ENCODE measurements around the gene IPP. TPM values are rescaled to one million over a fixed set of nuclear protein-coding genes. Genes with fewer than 3 reads are reported as not detected.
"Not testable (repeated sequence)": the region's sequence is repeated elsewhere in the genome, so short reads cannot be mapped to it uniquely, and the experiment has no call there.

IPP gene
- polyA plus RNA-seq, 3 donors: 4.8 to 9.1 (median 5.3) TPM

DNA sequence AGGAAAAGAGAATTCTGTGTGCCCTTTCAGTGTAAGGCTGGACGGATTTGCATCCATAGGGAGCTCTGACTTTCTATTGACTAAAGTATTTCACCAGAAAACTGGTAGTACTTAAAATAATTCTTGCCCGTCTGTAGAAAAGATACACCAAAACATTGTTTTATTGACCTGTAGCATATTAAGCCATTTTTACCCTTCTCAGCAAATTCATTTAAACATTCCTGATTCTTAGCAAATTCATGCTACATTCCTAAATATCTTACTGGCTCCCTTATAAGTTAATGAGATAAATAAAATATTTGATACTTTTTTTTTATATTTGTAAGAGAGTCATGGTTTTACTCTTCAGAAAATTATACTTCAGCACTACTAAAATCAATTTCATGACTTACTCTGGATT is 1.6 kb upstream of the IPP start:
- H3K27ac ChIP-seq (ENCODE audit: low read depth, low read length): no peak overlapping the region
- WGBS, 3 donors: 94 to 96% (median 94%) methylated on average over 2 of the region's 2 CpGs

DNA sequence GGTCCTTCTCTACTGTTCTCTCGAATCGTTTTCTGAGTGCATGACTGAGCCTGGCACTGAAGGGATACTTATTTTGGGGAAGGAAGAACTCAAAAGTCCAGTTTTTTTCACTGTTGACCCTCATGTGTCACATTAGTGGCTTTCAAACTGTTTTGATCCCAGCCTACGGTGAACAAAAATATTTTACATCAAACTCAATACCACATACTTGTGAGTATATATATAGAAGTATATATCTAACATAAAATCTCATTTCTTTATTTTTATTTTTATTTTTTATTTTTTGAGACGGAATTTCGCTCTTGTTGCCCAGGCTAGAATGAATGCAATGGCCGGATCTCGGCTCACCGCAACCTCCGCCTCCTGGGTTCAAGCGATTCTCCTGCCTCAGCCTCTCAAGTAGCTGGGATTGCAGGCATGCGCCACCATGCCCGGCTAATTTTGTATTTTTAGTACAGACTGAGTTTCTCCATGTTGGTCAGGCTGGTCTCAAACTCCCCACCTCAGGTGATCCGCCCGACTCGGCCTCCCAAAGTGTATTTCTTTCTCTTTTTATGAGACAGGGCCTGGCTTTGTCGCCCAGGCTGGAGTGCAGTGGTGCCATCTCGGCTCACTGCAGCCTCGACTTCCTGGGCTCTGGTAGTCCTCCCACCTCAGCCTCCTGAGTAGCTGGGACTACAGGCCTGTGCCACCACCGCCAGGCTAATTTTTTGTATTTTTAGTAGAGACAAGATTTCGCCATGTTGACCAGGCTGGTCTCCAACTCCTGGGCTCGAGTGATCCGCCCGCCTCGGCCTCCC is 786 bp upstream of the IPP start:
- peak overlapping the region; percentile 88 for H3K27ac ChIP-seq (ENCODE audit: low read depth, low read length)
- WGBS, 3 donors: 83 to 86% (median 84%) methylated on average over 24 of the region's 24 CpGs

DNA sequence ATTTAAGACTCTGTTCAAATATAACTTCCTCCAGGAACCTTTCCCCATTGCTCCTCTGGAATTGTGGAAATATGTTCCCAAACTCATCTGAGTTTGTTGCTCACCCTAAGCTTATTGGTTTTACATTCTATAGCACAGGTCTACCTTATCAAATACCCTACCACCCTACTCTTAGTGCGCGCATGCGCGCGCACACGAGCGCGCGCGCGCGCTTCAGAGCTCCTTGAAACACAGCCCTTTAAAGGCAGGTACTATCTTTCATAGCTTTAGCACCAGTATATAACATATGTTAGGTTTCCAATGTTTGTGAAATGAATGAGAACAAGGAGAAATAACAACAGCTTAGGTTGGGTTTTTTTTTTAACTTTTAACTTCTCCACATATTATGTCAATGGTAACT is 3.5 kb downstream of the IPP start:
- no peak overlapping the region for H3K27ac ChIP-seq (ENCODE audit: low read depth, low read length)
- WGBS, 3 donors: 94 to 96% (median 95%) methylated on average over 12 of the region's 12 CpGs

DNA sequence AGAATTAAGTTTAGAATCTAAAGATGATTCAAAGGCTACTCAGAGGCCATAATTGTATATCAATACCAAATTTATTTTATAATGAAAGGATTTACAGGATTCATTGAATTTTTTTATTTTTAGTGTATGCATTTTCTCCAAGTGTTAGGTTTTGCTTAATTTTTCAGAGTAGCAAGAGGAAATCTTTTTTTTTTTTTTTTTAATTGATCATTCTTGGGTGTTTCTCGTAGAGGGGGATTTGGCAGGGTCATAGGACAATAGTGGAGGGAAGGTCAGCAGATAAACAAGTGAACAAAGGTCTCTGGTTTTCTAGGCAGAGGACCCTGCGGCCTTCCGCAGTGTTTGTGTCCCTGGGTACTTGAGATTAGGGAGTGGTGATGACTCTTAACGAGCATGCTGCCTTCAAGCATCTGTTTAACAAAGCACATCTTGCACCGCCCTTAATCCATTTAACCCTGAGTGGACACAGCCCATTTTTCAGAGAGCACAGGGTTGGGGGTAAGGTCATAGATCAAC is 10.8 kb downstream of the IPP start:
- WGBS, 3 donors: 83 to 90% (median 88%) methylated on average over 4 to 5 of the region's 5 CpGs
- not testable (repeated sequence) for H3K27ac ChIP-seq (ENCODE audit: low read depth, low read length)

DNA sequence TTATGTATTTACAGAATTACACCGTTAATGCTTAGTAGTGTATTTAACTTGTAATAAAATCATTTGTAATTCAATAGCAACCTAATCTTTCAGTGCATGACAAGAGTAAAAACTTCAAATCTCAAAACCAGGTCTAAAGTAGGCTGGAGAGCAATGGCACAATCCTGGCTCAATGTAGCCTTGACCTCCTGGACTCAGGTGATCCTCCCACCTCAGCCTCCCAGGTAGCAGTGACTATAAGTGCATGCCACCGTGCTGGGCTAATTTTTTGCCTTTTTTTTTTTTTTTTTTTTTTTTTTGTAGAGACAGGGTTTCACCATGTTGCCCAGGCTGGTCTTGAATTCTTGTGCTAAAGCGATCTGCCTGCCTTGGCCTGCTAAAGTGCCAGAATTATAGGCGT is 11.3 kb downstream of the IPP start:
- no peak overlapping the region for H3K27ac ChIP-seq (ENCODE audit: low read depth, low read length)
- WGBS, 3 donors: 95 to 97% (median 97%) methylated on average over 4 of the region's 4 CpGs

DNA sequence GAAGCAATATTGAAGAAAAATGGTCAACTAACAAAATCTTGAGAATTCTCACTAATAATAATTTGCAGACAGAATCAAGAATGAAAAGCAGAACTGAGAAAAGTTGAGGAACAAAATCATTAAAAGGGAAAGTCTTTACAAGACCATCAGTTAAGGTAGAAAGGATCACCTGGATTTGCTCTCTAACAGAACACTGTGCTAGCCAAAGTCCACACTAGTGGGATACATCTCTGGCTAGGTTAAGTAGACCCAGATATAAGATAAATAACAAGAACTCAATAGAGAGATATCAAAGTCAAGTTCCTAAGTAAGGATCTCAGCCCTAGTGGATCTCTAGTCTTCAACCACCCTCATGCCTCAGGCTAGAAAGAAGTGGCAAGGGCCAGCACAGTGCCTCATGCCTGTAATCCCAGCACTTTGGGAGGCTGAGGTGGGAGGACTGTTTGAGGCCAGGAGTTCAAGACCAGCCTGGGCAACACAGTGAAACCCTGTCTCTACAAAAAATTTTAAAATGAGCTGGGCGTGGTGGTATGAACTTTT is 19.6 kb downstream of the IPP start:
- WGBS, 3 donors: 91 to 100% (median 100%) methylated on average over 1 of the region's 1 CpG
- H3K27ac ChIP-seq (ENCODE audit: low read depth, low read length): no peak overlapping the region

DNA sequence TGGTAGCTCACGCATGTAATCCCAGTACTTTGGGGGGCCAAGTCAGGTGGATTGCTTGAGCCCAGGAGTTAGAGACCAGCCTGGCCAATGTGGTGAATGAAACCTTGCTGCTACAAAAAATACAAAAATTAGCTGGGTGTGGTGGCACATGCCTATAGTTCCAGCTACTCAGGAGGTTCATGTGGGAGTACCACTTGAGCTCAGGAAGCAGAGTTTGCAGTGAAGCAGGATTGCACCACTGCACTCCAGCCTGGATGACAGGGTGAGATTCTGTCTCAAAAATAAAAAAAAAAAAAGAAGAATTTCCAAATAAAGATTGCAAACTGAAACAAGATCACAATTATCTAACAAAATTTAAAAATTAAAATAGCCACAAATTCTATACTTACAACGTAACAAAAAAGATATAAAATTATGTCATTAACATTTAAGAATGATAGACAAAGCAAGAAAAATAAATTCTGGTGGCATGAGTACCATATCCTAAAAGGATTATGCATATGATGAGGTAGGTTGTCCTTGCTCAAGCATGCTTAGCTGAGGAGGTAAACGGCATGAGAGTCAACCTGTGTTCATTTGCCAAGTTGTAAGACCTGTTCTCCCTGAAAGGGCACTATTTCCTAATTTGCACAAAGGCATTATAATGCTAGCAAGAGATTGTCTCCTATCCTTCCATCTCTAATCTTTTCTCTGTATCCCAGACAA is 20.2 kb downstream of the IPP start:
- 71 to 79% (median 78%) methylated on average over 3 of the region's 3 CpGs for WGBS, 3 donors

DNA sequence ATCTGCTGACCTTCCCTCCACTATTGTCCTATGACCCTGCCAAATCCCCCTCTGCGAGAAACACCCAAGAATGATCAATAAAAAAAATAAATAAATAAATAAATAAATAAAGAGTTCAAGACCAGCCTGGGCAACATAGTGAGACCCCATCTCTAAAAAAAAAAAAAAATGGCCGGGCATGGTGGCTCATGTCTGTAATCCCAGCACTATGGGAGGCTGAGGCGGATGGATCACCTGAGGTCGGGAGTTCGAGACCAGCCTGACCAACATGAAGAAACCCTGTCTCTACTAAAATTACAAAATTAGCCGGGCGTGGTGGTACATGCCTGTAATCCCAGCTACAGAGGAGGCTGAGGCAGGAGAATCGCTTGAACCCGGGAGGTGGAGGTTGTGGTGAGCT is 24.4 kb downstream of the IPP start:
- H3K27ac ChIP-seq (ENCODE audit: low read depth, low read length): not testable (repeated sequence)
- 96 to 98% (median 97%) methylated on average over 9 of the region's 9 CpGs for WGBS, 3 donors

More for the DNA sequence above, 20.2 kb downstream of the IPP start:
- H3K27ac ChIP-seq (ENCODE audit: low read depth, low read length): no peak overlapping the region

DNA sequence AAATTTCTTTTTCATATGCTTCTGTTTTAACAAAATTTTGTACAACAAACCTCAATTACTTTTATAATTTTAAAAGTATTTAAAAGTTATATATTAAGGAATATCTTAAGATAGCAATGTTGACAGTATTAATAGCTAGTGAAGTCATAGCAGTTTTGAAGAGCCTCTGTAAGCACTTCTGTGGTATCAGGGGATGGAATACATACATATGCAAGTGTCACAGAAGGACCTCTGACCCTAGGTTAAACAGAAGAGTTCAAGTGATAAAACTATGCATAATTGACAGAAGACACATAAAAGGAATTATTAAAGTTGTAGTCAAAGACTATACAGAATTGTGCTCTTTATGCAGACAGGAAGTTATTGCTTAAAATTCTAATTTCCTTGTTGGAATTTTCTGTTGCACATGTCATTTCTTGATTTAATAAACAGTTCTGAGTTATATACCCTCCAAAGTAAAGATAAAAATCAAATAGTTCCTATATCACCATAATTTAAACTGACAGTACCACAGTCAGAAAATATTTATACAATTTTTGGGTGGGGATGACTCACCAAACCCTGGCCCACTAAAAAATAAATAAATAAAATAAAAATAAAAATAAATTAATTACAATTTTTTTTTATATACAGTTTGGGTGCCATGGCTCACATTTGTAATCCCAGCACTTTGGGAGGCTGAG is 27.1 kb downstream of the IPP start:
- H3K27ac ChIP-seq (ENCODE audit: low read depth, low read length): no peak overlapping the region

DNA sequence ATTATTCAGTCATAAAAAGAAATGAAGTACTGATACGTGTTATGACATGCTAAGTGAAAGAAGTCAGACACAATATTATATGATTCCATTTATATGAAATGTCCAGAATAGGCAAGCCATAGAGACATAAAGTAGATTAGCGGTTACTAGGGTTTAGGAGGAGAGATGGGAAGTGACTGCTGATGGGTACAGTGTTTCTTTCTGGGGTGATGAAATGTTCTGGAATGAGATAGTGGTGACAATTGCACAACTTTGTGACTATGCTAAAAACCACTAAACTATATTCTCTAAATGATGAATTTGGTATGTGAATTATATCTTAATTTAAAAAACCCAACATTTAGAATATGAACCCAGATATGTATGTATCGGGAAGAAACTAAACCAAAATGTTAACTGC is 27.6 kb downstream of the IPP start:
- 81 to 99% (median 85%) methylated on average over 3 of the region's 3 CpGs for WGBS, 3 donors
- no peak overlapping the region for H3K27ac ChIP-seq (ENCODE audit: low read depth, low read length)

DNA sequence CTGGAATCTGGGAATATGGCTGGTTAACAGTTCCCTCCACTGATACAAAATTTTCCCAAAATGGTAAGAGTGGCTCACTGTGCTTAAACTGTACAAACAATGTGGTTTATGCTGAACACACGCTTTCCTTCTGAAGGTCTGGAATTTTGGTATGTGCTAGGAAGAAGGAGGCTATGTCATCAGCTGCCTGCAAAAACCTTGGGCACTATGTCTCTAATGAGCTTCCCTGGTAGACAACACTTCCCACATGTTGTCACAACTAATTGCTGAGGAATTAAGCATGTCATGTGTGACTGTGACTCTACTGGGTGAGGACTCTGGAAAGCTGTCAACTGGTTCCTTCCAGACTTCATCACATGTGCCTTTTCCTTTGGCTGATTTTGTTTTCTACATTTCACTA is 29.2 kb downstream of the IPP start:
- H3K27ac ChIP-seq (ENCODE audit: low read depth, low read length): no peak overlapping the region
- WGBS, 3 donors: 90 to 94% (median 93%) methylated on average over 1 of the region's 1 CpG

DNA sequence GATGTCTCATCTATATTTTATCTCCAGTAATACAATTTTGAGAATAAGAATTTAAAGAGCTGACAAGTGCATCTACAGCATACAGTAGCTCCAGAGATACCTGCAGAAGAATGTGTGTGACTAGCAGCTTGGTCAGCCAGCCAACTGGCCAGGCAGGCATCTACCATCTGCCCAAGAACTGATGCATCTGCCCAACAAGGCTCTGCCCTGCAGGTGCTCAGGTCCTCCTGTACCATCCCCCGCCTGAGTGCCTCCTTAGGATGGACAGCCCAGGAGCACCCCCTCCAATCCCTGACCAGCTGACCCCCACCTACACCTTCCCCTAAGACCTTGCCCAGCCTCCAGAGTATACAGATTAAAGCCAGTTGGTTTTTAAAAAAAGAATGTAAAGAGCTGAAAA is 32.2 kb downstream of the IPP start:
- WGBS, 3 donors: 97 to 100% (median 100%) methylated on average over 1 of the region's 1 CpG
- H3K27ac ChIP-seq (ENCODE audit: low read depth, low read length): no peak overlapping the region

DNA sequence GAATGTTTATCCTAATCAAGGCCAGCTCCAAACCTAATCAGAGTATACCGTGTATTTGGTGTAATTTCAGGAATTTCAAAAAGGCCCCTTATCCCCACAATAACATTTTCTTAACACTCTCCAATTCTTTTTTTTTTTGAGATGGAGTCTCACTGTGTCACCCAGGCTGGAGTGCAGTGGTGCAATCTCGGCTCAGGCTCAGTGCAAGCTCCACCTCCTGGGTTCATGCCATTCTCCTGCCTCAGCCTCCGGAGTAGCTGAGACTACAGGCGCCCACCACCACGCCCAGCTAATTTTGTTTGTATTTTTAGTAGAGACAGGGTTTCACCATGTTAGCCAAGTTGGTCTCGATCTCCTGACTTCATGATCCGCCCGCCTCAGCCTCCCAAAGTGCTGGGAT is 33.1 kb downstream of the IPP start:
- H3K27ac ChIP-seq (ENCODE audit: low read depth, low read length): not testable (repeated sequence)
- 83 to 89% (median 88%) methylated on average over 8 of the region's 8 CpGs for WGBS, 3 donors

DNA sequence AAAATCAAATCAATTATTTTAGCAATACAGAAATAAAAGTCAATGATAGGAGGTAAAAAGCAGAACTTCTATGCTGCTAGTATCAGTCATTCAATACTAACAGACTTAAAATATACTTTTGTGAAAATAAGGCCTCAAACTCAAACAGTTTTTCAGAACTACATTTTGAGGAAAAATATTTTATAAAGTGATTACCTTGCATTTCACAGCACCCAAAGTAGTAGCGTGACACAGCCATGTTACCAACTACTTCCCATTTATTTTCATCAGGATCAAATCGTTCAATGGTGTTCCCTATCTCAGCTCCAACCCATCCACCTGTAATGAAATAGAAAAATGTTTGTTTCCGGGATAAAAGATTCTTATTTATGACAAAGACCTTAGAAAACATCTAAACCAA is 33.8 kb downstream of the IPP start:
- WGBS, 3 donors: 90 to 94% (median 92%) methylated on average over 3 of the region's 3 CpGs
- H3K27ac ChIP-seq (ENCODE audit: low read depth, low read length): no peak overlapping the region

DNA sequence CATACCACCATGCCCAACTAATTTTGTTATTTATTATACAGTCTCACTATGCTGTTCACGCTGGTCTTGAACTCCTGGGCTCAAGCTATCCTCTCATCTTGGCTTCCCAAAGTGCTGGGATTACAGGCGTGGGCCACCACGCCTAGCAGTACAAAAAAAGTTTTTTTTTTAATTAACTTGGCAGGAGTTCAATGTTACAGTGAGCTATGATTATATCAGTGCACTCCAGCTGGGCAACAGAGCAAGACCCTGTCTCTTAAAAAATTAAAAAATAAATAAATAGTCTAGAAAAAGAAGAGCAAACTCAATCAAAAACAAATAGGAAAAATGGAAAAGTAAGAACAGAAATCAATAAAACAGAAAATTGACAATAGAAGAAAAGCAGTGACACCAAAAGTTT is 36.7 kb downstream of the IPP start:
- no peak overlapping the region for H3K27ac ChIP-seq (ENCODE audit: low read depth, low read length)
- WGBS, 3 donors: 80 to 91% (median 90%) methylated on average over 3 of the region's 3 CpGs

DNA sequence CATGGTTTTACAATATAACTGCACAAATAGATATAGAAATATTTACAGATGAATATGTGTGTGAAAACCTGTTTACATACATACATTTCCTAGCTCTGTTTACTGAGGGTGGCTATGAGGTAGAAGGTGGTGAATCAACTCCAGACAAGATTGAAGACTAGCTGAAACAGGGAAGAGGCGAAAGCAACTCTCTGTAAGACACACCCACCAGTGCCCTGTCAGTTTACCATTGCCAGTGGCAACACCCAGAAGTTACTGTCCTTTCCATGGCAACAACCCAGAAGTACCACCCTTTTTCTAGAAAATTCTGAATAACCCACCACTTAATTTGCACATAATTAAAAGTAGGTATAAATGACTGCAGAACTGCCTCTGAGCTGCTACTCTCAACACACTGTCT is 45.8 kb downstream of the IPP start:
- H3K27ac ChIP-seq (ENCODE audit: low read depth, low read length): no peak overlapping the region
- 76 to 98% (median 94%) methylated on average over 1 of the region's 1 CpG for WGBS, 3 donors

DNA sequence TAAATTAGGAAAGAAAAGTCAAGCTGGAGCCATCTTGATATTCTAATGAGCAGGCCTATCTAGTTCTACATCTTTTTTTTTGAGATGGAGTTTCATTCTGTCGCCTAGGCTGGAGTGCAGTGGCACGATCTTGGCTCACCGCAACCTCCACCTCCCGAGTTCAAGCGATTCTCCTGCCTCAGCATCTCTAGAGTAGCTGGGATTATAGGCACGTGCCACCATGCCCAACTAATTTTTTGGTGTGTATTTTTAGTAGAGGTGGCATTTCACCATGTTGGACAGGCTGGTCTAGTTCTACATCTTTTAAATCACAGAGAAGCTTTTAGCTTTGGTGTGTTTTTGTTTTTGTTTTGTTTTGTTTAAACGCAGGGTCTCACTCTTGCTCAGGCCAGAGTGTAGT is 55.6 kb downstream of the IPP start:
- WGBS, 3 donors: 90 to 93% (median 93%) methylated on average over 7 of the region's 7 CpGs
- H3K27ac ChIP-seq (ENCODE audit: low read depth, low read length): no peak overlapping the region

DNA sequence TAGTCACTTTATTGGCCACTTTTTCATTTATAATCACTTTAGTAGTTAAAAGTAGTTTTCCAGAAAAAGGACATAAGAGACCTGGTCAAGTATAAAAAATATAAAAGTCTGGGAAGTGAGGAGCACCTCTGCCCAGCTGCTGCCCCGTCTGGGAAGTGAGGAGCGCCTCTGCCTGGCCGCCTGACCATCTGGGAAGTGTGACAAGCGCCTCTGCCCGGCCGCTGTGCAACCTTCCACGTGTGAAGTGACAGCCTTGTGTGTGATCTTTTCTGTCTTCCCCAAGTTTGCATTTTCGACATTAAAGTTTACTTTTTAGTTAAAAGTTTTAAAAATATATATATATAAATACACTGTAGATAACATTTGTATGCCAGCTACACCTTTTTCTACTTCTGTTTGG is 56.6 kb downstream of the IPP start:
- not testable (repeated sequence) for H3K27ac ChIP-seq (ENCODE audit: low read depth, low read length)
- WGBS, 3 donors: 80 to 84% (median 82%) methylated on average over 8 of the region's 8 CpGs
